ENCODE data around the gene TRAPPC6A. TPM values are rescaled to one million over a fixed set of nuclear protein-coding genes. Genes with fewer than 3 reads are reported as not detected.

The TRAPPC6A gene
- total RNA-seq, 1 experiment from 2014 or later: 32.2 TPM

DNA sequence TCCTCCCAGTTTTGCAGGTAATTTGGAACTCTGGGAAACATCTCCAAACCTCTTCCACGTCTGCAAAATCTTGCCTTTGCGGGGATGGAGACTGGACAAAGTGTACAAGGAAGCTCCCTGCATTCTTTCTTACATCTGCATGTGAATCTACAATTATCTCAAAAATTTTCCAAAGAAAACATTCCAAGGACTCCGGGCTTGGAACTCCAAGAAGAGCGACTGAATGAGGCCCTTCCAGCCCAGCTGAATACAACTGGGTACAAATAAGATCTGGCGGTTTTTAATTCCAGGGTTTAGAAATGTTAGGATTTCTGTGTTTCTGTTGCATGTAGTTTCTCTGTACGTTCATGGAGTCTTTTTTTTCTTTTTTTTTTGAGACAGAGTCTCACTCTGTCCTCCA, 38.6 kb upstream of the TRAPPC6A start:
- no peak overlapping the region for H3K4me2 ChIP-seq (ENCODE audit: low read depth, low read length, poor library complexity, severe bottlenecking)
- no peak overlapping the region for H3K9ac ChIP-seq (ENCODE audit: low read length)
- H2AFZ ChIP-seq (ENCODE audit: low read length): no peak overlapping the region
- H3K4me1 ChIP-seq (ENCODE audit: low read length): no peaks in the 10 kb centered on the region
- H3K79me2 ChIP-seq (ENCODE audit: low read length): no peaks in the 10 kb centered on the region
- H3K9me2 ChIP-seq (replicated peaks; ENCODE audit: insufficient read depth, low read length): no peaks in the 10 kb centered on the region
- no peaks in the 10 kb centered on the region for H3K36me3 ChIP-seq (ENCODE audit: insufficient read depth, low read length)
- no peak overlapping the region for H3K4me3 ChIP-seq (ENCODE audit: low read length)
- no peaks in the 10 kb centered on the region for H3K9me3 ChIP-seq (ENCODE audit: low read length)
- no peaks in the 10 kb centered on the region for H3K27me3 ChIP-seq (ENCODE audit: low read length)
- DNase-seq: no peak
- H4K20me1 ChIP-seq (ENCODE audit: insufficient read depth, low read depth, low read length): no peaks in the 10 kb centered on the region
- H3K27ac ChIP-seq (ENCODE audit: low read length): no peak overlapping the region

DNA sequence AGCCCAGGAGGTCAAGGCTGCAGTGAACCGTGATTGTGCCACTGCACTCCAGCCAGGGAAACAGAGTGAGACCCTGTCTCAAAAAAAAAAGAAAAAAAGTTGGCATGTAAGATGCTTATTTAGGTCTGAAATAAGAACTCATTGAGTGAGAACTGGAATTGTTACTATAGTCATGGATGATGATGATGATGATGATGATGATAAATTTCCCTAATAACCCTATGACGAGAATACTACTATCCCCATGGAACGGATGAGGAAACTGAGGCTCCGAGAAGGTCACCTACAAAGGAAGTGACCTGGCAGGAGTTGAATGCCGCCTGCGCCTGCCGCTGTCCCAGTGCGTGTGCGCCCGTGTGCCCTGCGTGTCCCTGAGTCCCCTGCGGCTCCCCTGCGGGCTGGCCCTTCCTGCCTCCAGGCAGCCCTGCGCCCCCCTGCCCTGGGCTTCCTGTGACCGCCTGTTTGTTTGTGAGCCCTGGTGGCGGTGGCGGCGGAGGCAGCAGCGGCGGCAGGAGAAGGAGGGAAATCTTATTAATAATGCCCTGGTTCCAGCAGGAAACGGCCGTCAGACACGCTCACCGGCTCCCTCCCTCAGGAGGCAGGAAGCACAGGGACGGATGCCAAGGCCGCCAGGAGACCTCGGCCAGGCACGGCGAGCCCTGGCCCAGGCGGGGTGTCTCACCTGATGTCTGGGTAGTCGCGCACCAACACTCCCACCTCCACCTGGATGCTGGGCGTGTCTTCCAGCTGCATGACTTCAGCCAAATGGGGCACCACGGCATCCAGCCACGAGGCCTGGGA, 37.6 kb upstream of the TRAPPC6A start:
- H3K9me2 ChIP-seq (replicated peaks; ENCODE audit: insufficient read depth, low read length): no peaks in the 10 kb centered on the region
- no peaks in the 10 kb centered on the region for H3K9me3 ChIP-seq (ENCODE audit: low read length)
- no peak for DNase-seq
- no peaks in the 10 kb centered on the region for H4K20me1 ChIP-seq (ENCODE audit: insufficient read depth, low read depth, low read length)
- H3K27me3 ChIP-seq (ENCODE audit: low read length): no peaks in the 10 kb centered on the region
- H3K4me3 ChIP-seq (ENCODE audit: low read length): no peak overlapping the region
- no peak overlapping the region for H2AFZ ChIP-seq (ENCODE audit: low read length)
- no peaks in the 10 kb centered on the region for H3K36me3 ChIP-seq (ENCODE audit: insufficient read depth, low read length)
- H3K79me2 ChIP-seq (ENCODE audit: low read length): no peaks in the 10 kb centered on the region
- H3K27ac ChIP-seq (ENCODE audit: low read length): no peak overlapping the region
- no peak overlapping the region for H3K9ac ChIP-seq (ENCODE audit: low read length)
- H3K4me1 ChIP-seq (ENCODE audit: low read length): no peaks in the 10 kb centered on the region
- no peak overlapping the region for H3K4me2 ChIP-seq (ENCODE audit: low read depth, low read length, poor library complexity, severe bottlenecking)

DNA sequence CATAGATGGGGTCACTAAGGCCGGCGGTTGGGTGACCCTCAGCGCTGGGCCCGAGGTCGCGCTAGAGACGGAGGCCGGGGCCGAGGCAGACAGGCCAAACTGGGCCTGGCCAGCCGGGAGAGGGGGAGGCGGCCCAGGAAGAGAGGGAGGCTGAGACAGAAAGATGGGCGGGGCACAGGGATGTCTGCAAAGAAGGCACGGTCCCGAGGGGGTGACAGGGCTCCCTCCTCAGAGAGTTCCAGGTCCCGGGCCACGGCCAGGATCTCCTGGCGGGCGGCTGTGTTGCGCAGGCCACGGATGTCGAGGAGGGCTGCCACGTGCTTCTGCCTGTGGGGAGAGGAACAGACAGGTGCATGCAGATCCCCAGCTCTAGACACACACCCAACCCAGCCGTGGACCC, 35.0 kb upstream of the TRAPPC6A start:
- Histone ChIP-seq H3K4me3 (ENCODE audit: low read length) (no peak overlapping the region), H3K27me3 (ENCODE audit: low read length) (no peaks in the 10 kb centered on the region), H3K4me2 (ENCODE audit: low read depth, low read length, poor library complexity, severe bottlenecking) (no peak overlapping the region), H3K27ac (ENCODE audit: low read length) (no peak overlapping the region), H3K79me2 (ENCODE audit: low read length) (no peaks in the 10 kb centered on the region), H2AFZ (ENCODE audit: low read length) (no peak overlapping the region), H3K9me2 (replicated peaks; ENCODE audit: insufficient read depth, low read length) (no peaks in the 10 kb centered on the region), H3K9ac (ENCODE audit: low read length) (no peak overlapping the region), H3K4me1 (ENCODE audit: low read length) (no peaks in the 10 kb centered on the region), H4K20me1 (ENCODE audit: insufficient read depth, low read depth, low read length) (no peaks in the 10 kb centered on the region), H3K36me3 (ENCODE audit: insufficient read depth, low read length) (no peaks in the 10 kb centered on the region), H3K9me3 (ENCODE audit: low read length) (no peaks in the 10 kb centered on the region)
- DNase-seq: no peak

DNA sequence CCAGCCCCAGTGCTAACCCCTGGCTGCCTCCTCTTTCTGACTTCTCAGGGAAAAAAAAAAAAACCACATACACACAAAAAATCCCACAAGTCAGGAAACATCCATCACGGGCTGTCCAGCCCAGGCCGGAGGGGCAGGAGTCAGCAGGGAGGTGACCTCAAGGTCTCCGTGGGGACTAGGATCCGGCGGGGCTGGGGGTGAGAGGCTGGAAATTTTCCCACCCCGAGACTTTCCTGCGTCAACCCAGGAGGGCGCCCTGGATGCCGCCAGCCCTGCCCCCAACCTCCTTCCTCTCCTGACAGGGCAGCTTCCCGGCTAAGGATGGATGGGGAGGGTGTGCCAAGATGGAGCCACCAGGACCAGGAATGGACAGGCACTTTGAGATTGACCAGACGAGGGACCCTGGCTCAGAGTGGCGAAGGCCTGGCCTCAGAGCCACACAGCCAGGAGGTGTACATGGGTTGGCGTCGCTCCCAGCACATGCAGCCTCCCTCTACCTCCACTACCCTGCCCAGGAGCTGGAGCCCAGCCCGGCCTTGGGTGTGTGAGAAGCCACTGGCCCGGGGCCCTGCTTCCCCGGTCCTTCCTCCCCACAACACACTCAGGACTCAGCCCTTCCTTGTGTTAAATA, 33.8 kb upstream of the TRAPPC6A start:
- no peaks in the 10 kb centered on the region for H4K20me1 ChIP-seq (ENCODE audit: insufficient read depth, low read depth, low read length)
- H3K36me3 ChIP-seq (ENCODE audit: insufficient read depth, low read length): no peaks in the 10 kb centered on the region
- no peaks in the 10 kb centered on the region for H3K79me2 ChIP-seq (ENCODE audit: low read length)
- H3K9ac ChIP-seq (ENCODE audit: low read length): no peak overlapping the region
- no peaks in the 10 kb centered on the region for H3K27me3 ChIP-seq (ENCODE audit: low read length)
- no peak overlapping the region for H2AFZ ChIP-seq (ENCODE audit: low read length)
- H3K4me2 ChIP-seq (ENCODE audit: low read depth, low read length, poor library complexity, severe bottlenecking): no peak overlapping the region
- H3K9me3 ChIP-seq (ENCODE audit: low read length): no peaks in the 10 kb centered on the region
- no peak overlapping the region for H3K27ac ChIP-seq (ENCODE audit: low read length)
- no peak overlapping the region for H3K4me3 ChIP-seq (ENCODE audit: low read length)
- H3K4me1 ChIP-seq (ENCODE audit: low read length): no peaks in the 10 kb centered on the region
- H3K9me2 ChIP-seq (replicated peaks; ENCODE audit: insufficient read depth, low read length): no peaks in the 10 kb centered on the region
- DNase-seq: no peak

DNA sequence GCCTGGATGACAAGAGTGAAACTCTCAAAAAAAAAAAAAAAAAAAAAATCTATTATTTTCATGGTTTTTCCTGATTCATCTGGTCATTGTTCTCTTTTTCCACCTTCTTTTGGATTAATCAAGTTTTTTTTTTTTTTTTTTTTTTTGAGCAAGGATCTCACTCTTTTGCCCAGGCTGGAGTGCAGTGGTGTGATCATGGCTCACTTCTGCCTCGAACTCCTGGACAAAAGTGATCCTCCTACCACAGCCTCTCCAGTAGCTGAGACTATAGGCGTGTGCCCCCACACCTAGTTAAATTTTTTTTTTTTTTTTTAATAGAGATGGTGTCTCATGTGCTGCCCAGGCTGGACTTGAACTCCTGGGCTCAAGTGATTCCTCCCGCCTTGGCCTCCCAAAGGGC, 28.3 kb upstream of the TRAPPC6A start:
- no peak overlapping the region for H3K4me2 ChIP-seq (ENCODE audit: low read depth, low read length, poor library complexity, severe bottlenecking)
- DNase-seq: no peak
- H4K20me1 ChIP-seq (ENCODE audit: insufficient read depth, low read depth, low read length): no peaks in the 10 kb centered on the region
- no peaks in the 10 kb centered on the region for H3K4me1 ChIP-seq (ENCODE audit: low read length)
- no peak overlapping the region for H3K4me3 ChIP-seq (ENCODE audit: low read length)
- H3K9ac ChIP-seq (ENCODE audit: low read length): no peak overlapping the region
- H2AFZ ChIP-seq (ENCODE audit: low read length): no peak overlapping the region
- H3K27me3 ChIP-seq (ENCODE audit: low read length): no peaks in the 10 kb centered on the region
- no peak overlapping the region for H3K27ac ChIP-seq (ENCODE audit: low read length)
- H3K79me2 ChIP-seq (ENCODE audit: low read length): no peaks in the 10 kb centered on the region
- H3K9me2 ChIP-seq (replicated peaks; ENCODE audit: insufficient read depth, low read length): no peaks in the 10 kb centered on the region
- H3K36me3 ChIP-seq (ENCODE audit: insufficient read depth, low read length): no peaks in the 10 kb centered on the region
- H3K9me3 ChIP-seq (ENCODE audit: low read length): no peaks in the 10 kb centered on the region

DNA sequence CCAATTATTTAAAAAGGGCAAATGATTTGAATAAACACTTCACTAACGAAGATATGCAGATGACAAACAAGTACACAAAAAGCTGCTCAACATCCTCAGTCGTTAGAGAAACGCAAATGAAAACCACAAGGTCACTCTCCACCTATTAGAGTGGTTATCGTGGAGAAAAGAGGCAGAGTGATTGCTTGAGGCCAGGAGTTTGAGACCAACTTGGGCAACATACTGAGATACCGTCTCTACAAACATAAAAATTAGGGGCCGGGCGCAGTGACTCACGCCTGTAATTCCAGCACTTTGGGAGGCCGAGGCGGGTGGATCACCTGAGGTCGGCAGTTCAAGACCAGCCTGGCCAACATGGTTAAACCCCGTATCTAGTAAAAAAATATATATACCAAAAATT, 27.8 kb upstream of the TRAPPC6A start:
- Histone ChIP-seq H3K27me3 (ENCODE audit: low read length) (no peaks in the 10 kb centered on the region), H4K20me1 (ENCODE audit: insufficient read depth, low read depth, low read length) (no peaks in the 10 kb centered on the region), H3K4me2 (ENCODE audit: low read depth, low read length, poor library complexity, severe bottlenecking) (no peak overlapping the region), H3K9me3 (ENCODE audit: low read length) (no peaks in the 10 kb centered on the region), H3K4me1 (ENCODE audit: low read length) (no peaks in the 10 kb centered on the region), H3K27ac (ENCODE audit: low read length) (no peak overlapping the region), H3K36me3 (ENCODE audit: insufficient read depth, low read length) (no peaks in the 10 kb centered on the region), H3K79me2 (ENCODE audit: low read length) (no peaks in the 10 kb centered on the region), H3K9ac (ENCODE audit: low read length) (no peak overlapping the region), H3K4me3 (ENCODE audit: low read length) (no peak overlapping the region), H3K9me2 (replicated peaks; ENCODE audit: insufficient read depth, low read length) (no peaks in the 10 kb centered on the region), H2AFZ (ENCODE audit: low read length) (no peak overlapping the region)
- no peak for DNase-seq

DNA sequence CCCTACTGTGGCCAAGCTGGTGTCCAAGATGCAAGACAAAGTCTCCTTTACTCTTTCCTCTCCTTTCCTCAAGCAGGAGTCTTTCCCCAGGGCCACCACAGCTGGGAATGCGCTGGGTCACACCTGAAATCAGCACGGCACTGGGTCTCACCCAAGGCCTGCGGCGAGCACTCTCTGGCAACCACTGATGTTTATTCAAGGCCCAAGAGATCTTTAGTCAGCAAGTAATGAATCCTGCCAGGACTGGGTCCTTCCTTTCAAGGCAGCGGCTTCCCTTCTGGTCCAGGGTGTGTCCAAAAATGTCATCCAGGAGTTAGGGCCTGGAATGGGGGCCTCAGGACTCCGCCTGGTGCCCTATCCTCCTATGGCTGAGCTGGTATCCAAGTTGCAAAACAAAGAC, 24.6 kb upstream of the TRAPPC6A start:
- H3K36me3 ChIP-seq (ENCODE audit: insufficient read depth, low read length): no peaks in the 10 kb centered on the region
- no peak overlapping the region for H3K9ac ChIP-seq (ENCODE audit: low read length)
- H3K27ac ChIP-seq (ENCODE audit: low read length): no peak overlapping the region
- no peaks in the 10 kb centered on the region for H3K9me3 ChIP-seq (ENCODE audit: low read length)
- no peak for DNase-seq
- H2AFZ ChIP-seq (ENCODE audit: low read length): no peak overlapping the region
- H3K9me2 ChIP-seq (replicated peaks; ENCODE audit: insufficient read depth, low read length): no peaks in the 10 kb centered on the region
- H3K4me2 ChIP-seq (ENCODE audit: low read depth, low read length, poor library complexity, severe bottlenecking): no peak overlapping the region
- no peaks in the 10 kb centered on the region for H3K79me2 ChIP-seq (ENCODE audit: low read length)
- no peaks in the 10 kb centered on the region for H4K20me1 ChIP-seq (ENCODE audit: insufficient read depth, low read depth, low read length)
- no peaks in the 10 kb centered on the region for H3K27me3 ChIP-seq (ENCODE audit: low read length)
- H3K4me1 ChIP-seq (ENCODE audit: low read length): no peaks in the 10 kb centered on the region
- H3K4me3 ChIP-seq (ENCODE audit: low read length): no peak overlapping the region

DNA sequence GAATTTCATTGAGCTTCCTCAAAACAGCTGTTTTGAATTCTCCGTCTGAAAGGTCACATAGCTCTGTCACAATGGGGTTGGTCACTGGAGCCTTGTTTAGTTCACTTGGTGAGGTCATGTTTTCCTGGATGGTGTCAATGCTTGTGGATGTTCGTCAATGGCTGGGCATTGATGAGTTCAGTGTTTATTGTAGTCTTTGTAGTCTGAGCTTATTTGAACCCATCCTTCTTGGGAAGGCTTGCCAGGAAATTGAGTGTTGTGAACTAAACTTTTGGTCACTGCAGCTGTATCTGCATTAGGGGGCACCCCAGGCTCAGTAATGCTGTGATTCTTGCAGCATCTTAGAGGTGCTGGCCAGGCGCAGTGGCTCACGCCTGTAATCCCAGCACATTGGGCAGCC, 22.5 kb upstream of the TRAPPC6A start:
- no peaks in the 10 kb centered on the region for H4K20me1 ChIP-seq (ENCODE audit: insufficient read depth, low read depth, low read length)
- H2AFZ ChIP-seq (ENCODE audit: low read length): no peak overlapping the region
- H3K36me3 ChIP-seq (ENCODE audit: insufficient read depth, low read length): no peaks in the 10 kb centered on the region
- H3K4me3 ChIP-seq (ENCODE audit: low read length): no peak overlapping the region
- H3K9me3 ChIP-seq (ENCODE audit: low read length): no peaks in the 10 kb centered on the region
- no peaks in the 10 kb centered on the region for H3K9me2 ChIP-seq (replicated peaks; ENCODE audit: insufficient read depth, low read length)
- H3K27ac ChIP-seq (ENCODE audit: low read length): no peak overlapping the region
- no peak overlapping the region for H3K9ac ChIP-seq (ENCODE audit: low read length)
- H3K27me3 ChIP-seq (ENCODE audit: low read length): no peaks in the 10 kb centered on the region
- no peaks in the 10 kb centered on the region for H3K4me1 ChIP-seq (ENCODE audit: low read length)
- no peak overlapping the region for H3K4me2 ChIP-seq (ENCODE audit: low read depth, low read length, poor library complexity, severe bottlenecking)
- DNase-seq: peak; percentile 65
- H3K79me2 ChIP-seq (ENCODE audit: low read length): no peaks in the 10 kb centered on the region
